HAP-1 (cell line): ENCODE measurements around the gene BTK.

Experiments
- DNase-seq, 2 experiments: peaks; one replicate each; pipeline ENCODE4 v3.0.0-alpha.2; 2016 to 2020; ENCODE audit warnings: low spot score in 2 of 2
- H3K27me3 ChIP-seq: fragments of 250-450 bp; sonication (Bioruptor Pico); 2 replicates; pipeline ENCODE4 v1.5.1; 2020; ENCODE audit warnings: low read depth, mild to moderate bottlenecking, moderate library complexity
- H3K36me3 ChIP-seq: fragments of 250-450 bp; sonication (Bioruptor Pico); replicated peaks from 2 replicates; pipeline ENCODE4 v1.5.1; 2020; ENCODE audit warnings: mild to moderate bottlenecking
- H3K4me1 ChIP-seq: fragments of 250-450 bp; sonication (Bioruptor Pico); 2 replicates; pipeline ENCODE4 v1.5.1; 2020; ENCODE audit warnings: mild to moderate bottlenecking
- H3K4me3 ChIP-seq: fragments of 250-450 bp; sonication (Bioruptor Pico); 2 replicates; pipeline ENCODE4 v1.5.1; 2020; ENCODE audit warnings: mild to moderate bottlenecking, moderate library complexity
- H3K9me3 ChIP-seq: fragments of 250-450 bp; sonication (Bioruptor Pico); 2 replicates; pipeline ENCODE4 v1.5.1; 2020; ENCODE audit warnings: mild to moderate bottlenecking, moderate library complexity
- in situ Hi-C: fragments of 300-500 bp; cut with MboI; formaldehyde crosslinking; loops from 3 replicates; pipeline ENCODE4 v1.14.3; 2020; ENCODE audit warnings: low sequenced_read_pairs, inconsistent platforms, mixed read lengths

Gene BTK

DNA sequence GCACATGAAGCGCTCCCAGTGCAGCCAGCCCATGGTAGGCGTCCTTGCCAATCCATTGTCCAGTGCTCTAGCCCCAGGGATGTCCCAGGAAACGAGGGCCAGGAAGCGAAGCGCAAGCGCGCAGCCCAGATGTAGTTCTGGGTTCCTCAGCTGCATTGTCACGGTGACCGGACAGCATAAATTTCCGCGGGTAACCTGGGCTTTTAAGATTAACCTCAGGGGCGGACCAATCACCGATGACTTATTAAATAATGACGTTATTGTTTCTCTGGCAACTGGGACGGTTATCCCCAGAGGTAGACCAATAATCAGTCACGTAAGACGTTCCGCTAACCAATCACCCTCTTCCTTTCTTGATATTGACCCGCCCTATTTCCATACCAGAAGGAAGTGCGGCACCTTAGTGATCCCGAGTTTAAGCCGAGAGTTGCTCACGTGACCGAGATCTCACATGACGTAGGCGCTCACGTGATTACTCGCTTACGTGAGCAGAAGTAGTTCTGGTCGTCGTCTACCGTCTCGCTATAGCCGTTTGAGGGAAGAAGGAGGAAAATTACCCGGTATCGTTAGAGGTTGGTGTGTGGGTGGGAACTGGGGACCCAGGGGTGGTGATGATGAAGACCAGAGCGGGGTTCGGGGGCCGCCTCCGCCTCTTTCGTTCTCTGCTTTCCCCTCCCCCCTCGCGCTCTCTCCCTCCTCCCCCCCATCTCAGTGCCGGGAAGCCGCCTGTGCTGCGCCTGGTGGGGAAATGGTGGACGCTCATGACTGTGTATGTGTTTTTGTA, 21.9 kb upstream of the BTK start, which contains the start of the genes GLA and HNRNPH2:
GLA (minus strand) TSS at position 178 of the 784 bp plus-strand sequence; CDS start at position 156, 22 bp downstream.
HNRNPH2 (plus strand) TSS at position 475 of the 784 bp plus-strand sequence. CDS start 3,767 bp downstream, outside the sequence.
- peaks cover 23% of the 10 kb centered on the region for H3K36me3 ChIP-seq
- peaks cover 19% of the 10 kb centered on the region for H3K4me1 ChIP-seq
- DNase-seq: peak; percentile 95 to 99
- 0 out of 2 replicates have a peak, but pooled peaks cover 3% of the 10 kb centered on the region for H3K27me3 ChIP-seq
- in situ Hi-C loops: no loop called here
- peak within 1 kb of the TSS; percentile 71 for H3K4me3 ChIP-seq
- no peaks in the 10 kb centered on the region for H3K9me3 ChIP-seq

DNA sequence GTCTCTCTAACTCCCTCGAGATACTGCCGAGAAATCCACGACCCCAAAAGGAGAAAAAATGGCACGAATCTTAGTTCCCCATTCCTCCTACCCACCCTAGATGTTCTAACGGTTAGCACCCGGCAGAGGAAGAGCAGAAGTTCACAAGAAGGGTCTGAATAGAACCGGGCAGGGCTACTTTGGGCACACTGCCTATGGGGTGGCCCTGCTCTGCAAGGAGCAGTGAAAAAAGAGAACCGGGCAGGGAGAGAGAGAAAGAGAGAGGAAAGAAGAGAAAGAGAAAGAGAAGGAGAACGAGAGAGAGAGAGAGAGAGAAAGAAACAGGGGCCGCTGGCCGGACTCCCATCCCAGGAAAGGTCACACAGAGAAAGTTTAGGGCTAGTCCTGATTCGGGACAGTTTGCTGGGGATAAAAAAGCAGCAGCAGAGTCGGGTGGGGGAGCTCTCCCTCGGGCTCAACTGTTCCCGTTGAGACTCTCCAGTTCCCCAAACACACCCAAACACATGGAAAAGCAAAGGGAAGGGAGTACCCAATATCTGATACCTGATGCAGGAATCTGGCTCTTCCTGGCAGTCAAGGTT, 21.3 kb upstream of the BTK start:
- DNase-seq: peak in 1 of 2 experiments; percentile 29
- Histone ChIP-seq H3K27me3 (0 out of 2 replicates have a peak, but pooled peaks cover 3% of the 10 kb centered on the region), H3K36me3 (peaks cover 23% of the 10 kb centered on the region), H3K4me3 (peak overlapping the region; percentile 71), H3K4me1 (peaks cover 19% of the 10 kb centered on the region), H3K9me3 (no peaks in the 10 kb centered on the region)
- in situ Hi-C loops: no loop called here

DNA sequence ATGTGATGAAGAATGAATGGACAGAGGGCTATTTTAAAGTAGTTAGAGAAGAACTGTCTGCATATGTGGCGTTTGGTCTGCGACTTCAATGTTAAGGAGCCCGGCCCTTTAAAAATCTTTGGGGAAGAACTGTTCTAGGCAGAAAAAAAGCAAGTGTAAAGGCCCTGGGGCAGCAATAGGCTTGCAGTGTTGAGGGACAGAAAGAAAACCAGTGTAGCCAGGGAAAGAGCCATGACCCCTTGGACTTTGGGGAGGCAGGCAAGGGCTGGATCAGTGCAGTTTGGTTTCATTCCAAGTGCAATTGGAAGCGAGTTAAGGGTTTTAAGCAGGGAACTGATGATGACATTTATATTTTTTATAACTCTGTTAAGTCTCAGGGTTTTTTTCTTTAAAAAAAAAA, 13.8 kb upstream of the BTK start:
- H3K36me3 ChIP-seq: peaks cover 62% of the 10 kb centered on the region
- in situ Hi-C loops: no loop called here
- no peak for DNase-seq
- no peaks in the 10 kb centered on the region for H3K9me3 ChIP-seq
- no peaks in the 10 kb centered on the region for H3K27me3 ChIP-seq
- no peaks in the 10 kb centered on the region for H3K4me1 ChIP-seq
- no peak overlapping the region for H3K4me3 ChIP-seq

DNA sequence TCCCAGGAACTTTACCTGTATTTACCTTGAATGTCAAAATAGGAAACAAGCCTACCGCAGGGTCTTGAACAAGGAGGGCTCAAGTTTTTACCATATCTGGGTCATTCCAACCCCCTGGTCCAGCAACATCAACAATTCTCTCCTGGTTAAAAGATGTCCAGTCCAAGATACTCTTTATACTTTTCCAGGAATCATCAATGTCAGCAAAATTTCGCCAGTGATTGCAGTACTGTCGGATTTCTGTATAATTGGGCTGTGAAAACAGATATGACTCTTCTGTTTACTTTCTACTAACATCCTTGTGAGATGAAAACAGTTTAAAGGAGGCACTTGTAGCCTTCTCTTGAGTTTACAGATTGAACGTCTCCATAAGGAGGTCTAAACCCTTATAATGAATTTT, 12.7 kb upstream of the BTK start:
- H3K36me3 ChIP-seq: peaks cover 64% of the 10 kb centered on the region
- no peak for DNase-seq
- H3K4me1 ChIP-seq: peaks cover 2% of the 10 kb centered on the region; the same call in 1 of the 2 replicates
- no peaks in the 10 kb centered on the region for H3K9me3 ChIP-seq
- no peak overlapping the region for H3K4me3 ChIP-seq
- in situ Hi-C loops: no loop called here
- H3K27me3 ChIP-seq: no peaks in the 10 kb centered on the region

DNA sequence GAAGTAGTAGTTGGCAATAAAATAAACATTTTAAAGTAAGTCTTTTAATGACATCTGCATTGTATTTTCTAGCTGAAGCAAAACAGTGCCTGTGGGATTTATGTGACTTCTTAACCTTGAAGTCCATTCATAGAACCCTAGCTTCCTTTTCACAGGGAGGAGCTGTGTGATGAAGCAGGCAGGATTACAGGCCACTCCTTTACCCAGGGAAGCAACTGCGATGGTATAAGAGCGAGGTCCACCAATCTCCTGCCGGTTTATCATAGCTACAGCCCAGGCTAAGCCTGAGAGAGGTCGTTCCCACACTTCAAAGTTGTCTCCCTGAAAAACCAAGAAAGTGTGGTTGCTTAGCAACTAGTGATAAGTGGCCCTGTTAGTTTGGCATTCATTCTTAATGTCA, 11.8 kb upstream of the BTK start:
- in situ Hi-C loops: no loop called here
- H3K4me1 ChIP-seq: peaks cover 8% of the 10 kb centered on the region
- no peak overlapping the region for H3K4me3 ChIP-seq
- DNase-seq: peak; percentile 48 to 49
- peaks cover 68% of the 10 kb centered on the region for H3K36me3 ChIP-seq
- no peaks in the 10 kb centered on the region for H3K27me3 ChIP-seq
- no peaks in the 10 kb centered on the region for H3K9me3 ChIP-seq

DNA sequence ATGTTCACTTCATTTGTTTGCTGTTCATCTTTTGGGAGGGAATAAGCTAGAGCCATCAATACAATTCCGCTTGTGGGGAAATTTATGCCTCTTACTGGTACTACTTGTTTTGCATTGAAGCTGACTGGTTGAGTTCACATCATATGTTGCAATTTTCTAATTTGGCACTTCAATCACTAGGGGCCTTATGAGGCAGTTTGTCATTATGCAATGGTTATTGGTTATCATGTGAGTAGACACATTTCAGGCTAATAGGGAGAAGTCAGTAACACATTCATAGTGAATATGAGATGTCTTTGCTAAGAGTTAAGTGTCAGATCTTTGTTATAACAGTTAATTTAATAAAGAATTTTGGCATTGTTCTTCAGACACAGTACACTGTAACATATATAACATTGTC, 9.8 kb upstream of the BTK start:
- in situ Hi-C loops: no loop called here
- no peak for DNase-seq

DNA sequence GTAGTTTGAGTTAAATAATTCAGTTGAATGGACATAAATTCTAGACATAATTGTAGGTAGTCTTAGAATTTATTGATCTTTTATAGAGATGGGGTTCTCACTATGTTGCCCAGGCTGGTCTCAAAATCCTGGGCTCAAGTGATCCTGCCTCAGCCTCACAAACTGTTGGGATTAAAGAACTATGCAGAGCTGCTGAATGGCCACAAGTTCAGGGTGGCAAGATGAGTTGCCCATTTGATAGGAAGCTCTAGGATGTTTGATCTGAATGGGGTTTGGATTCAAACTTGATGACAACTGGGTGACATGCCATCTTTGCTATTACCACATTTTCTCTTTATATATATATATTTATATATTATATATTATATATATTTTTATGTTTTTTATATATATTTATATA, 8.4 kb upstream of the BTK start:
- peaks cover 21% of the 10 kb centered on the region for H3K4me1 ChIP-seq
- H3K4me3 ChIP-seq: no peak overlapping the region
- in situ Hi-C loops: loop anchor here (5.0 kb wide), 1 partner anchor 42 kb away; no protein-coding TSS in a partner anchor
- peaks cover 54% of the 10 kb centered on the region for H3K36me3 ChIP-seq
- H3K9me3 ChIP-seq: no peaks in the 10 kb centered on the region
- no peak for DNase-seq
- H3K27me3 ChIP-seq: no peaks in the 10 kb centered on the region

More for the DNA sequence above, 9.8 kb upstream of the BTK start:
- no peaks in the 10 kb centered on the region for H3K9me3 ChIP-seq
- peaks cover 15% of the 10 kb centered on the region for H3K4me1 ChIP-seq
- no peak overlapping the region for H3K4me3 ChIP-seq
- peaks cover 66% of the 10 kb centered on the region for H3K36me3 ChIP-seq
- H3K27me3 ChIP-seq: no peaks in the 10 kb centered on the region

DNA sequence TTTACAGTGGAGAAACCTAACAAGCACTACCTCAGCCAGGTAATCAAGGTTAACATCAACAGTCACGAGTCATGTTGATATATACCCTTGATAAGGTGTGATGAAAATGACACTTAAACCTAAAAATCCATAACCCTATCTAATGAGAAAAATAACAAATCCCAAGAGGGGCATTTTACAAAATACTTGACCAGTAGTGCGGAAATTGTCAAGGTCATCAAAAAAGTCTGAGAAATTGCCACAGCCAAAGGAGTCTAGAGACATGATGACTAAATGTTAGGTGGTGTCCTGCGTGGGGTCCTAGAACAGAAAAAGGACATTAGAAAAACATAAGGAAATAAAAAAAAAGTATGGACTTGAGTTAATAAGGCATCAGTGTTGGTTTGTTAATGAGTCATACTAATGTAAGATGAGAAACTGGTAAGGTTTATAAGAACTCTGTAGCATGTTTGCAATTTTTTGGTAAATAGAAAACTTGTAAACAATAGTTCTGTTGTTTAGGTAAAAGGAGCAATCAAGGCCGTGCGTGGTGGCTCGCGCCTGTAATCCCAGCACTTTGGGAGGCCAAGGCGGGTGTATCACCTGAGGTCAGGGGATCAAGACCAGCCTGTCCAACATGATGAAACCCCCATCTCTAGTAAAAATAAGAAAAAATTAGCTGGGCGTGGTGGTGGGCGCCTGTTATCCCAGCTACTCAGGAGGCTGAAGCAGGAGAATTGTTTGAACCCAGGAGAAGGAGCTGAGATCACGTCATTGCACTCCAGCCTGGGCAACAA, 7.7 kb upstream of the BTK start:
- no peaks in the 10 kb centered on the region for H3K9me3 ChIP-seq
- peak overlapping the region; percentile 75; the same call in 1 of the 2 replicates for H3K4me3 ChIP-seq
- no peak for DNase-seq
- peaks cover 21% of the 10 kb centered on the region for H3K4me1 ChIP-seq
- no peaks in the 10 kb centered on the region; the same call in 1 of the 2 replicates for H3K27me3 ChIP-seq
- peaks cover 54% of the 10 kb centered on the region for H3K36me3 ChIP-seq
- in situ Hi-C loops: loop anchor here (5.0 kb wide), 1 partner anchor 41 kb away; no protein-coding TSS in a partner anchor

DNA sequence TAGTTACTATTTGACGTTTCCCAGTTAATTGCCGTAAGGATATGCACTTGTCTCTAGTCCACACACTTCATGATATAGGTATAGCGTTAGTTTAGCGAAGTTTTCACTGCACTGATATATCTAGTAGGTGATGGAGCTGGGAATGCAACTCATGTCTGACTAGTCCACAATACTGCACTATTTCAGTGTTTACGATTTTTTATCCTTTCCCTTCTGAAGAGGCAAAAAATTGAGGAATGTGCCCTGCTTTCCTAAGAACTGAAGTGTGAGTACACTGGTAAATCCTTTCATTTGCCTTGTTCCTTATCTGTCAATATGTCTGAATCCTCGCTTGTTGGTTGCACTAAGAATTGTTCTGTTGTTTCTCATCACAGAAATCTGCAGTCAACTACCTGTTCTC, 5.8 kb upstream of the BTK start:
- in situ Hi-C loops: loop anchor here (5.0 kb wide), 1 partner anchor 40 kb away; no protein-coding TSS in a partner anchor
- Histone ChIP-seq H3K4me3 (peak overlapping the region; percentile 75), H3K36me3 (peaks cover 54% of the 10 kb centered on the region), H3K4me1 (peaks cover 21% of the 10 kb centered on the region), H3K27me3 (no peaks in the 10 kb centered on the region; the same call in 1 of the 2 replicates), H3K9me3 (no peaks in the 10 kb centered on the region)
- DNase-seq: no peak

DNA sequence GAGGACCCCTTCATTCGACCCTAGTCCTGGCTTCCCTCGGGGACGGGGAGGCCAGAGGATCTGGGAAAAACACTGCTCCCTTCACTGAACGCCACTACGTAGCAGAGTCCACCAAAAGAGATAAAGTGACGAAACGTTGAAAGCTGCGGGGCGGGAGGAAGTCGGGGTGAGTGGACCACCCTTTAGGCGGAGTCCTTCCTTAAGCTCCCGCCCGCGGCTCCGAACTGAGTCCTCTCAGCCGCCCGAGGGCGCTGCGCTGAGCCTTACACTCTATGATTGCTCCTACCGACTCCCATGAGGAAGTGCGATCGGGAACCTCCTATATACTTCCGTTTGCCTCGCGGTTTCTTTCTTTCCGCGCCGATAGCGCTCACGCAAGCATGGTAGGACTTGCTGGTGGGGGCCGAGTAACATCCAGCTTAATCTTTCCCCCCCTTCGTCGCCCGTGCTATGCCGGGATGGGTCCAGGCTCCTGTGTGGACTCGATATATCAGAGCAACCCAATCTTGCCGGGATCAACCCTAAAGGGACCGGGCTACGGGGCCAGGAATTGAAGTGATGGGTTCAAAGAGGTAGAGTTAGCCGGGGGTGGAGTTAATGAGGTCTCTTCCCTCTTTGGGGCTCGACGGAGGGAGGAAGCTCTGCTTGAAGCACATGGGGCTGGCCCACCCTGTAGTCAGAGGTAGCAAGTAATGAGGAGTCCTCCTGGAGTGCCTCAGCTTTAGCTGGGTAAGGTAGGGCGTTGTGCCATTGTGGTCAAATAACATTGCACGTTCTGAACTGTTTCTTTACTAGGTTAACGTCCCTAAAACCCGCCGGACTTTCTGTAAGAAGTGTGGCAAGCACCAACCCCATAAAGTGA, 4.9 kb upstream of the BTK start, which contains the start of gene RPL36A:
RPL36A (plus strand) TSS at position 348 of the 862 bp plus-strand sequence; CDS start at position 381, 33 bp downstream.
- in situ Hi-C loops: loop anchor here (5.0 kb wide), 1 partner anchor 39 kb away; no protein-coding TSS in a partner anchor
- H3K27me3 ChIP-seq: no peaks in the 10 kb centered on the region; the same call in 1 of the 2 replicates
- no peaks in the 10 kb centered on the region for H3K9me3 ChIP-seq
- peak within 1 kb of the TSS; percentile 75 for H3K4me3 ChIP-seq
- DNase-seq: peak; percentile 93 to 96
- peaks cover 21% of the 10 kb centered on the region for H3K4me1 ChIP-seq
- H3K36me3 ChIP-seq: peaks cover 46% of the 10 kb centered on the region

DNA sequence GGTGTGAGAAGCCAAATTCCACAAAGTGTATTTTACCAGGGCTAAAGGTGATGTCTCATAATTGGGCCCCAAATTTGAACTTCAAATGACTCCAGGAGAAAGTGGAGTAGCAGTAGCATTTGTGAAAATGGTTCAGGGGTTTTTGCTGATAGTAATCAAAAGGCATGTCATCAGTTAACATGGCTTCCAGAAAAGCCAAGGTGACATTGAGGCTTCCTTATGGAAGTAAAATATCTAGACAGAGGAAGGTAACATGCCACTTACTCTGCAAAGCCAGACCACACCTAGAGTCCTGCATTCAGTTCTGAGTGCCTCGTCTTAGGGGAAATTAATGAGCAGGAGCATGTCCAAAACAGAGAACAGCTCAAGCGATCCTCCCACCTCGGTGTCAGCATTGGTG, 2.6 kb upstream of the BTK start:
- Histone ChIP-seq H3K4me3 (no peak overlapping the region), H3K36me3 (peaks cover 26% of the 10 kb centered on the region), H3K27me3 (no peaks in the 10 kb centered on the region; the same call in 1 of the 2 replicates), H3K9me3 (no peaks in the 10 kb centered on the region), H3K4me1 (peaks cover 19% of the 10 kb centered on the region)
- DNase-seq: no peak
- in situ Hi-C loops: no loop called here

DNA sequence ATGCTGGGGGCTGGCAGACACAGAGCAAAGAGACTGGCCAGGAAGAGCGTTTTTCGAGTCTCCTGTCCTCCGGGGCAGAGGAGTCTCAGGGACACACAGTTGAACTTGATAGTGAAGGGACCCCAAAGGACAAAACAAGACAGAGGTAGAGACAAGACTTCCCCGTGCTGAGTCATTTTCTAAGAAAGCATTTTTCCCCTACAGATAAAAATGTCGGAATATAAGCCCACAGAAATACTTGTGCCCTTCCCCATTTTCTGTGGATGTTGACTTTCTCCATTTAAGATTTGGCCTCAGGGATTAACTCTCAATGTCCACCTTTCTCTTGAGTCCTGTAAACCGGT, 523 bp upstream of the BTK start:
- H3K9me3 ChIP-seq: no peaks in the 10 kb centered on the region
- in situ Hi-C loops: no loop called here
- no peak overlapping the region for H3K4me3 ChIP-seq
- H3K36me3 ChIP-seq: peaks cover 5% of the 10 kb centered on the region
- peaks cover 6% of the 10 kb centered on the region for H3K4me1 ChIP-seq
- H3K27me3 ChIP-seq: no peaks in the 10 kb centered on the region; the same call in 1 of the 2 replicates
- DNase-seq: no peak
